Thyroid gland (tissue), 4 donors: Measurements from ENCODE around the gene HSPB8.

Experiments
- POLR2A ChIP-seq, 2 donors: fragments of 450-650 bp; IDR thresholded peaks; one replicate each; pipeline ENCODE4 v1.6.1; 2017; ENCODE audit warnings: antibody characterized with exemption in 2 of 2, mild to moderate bottlenecking in 2 of 2, moderate library complexity in 1 of 2
- TF ChIP-seq, protein P1 (sequence below), 6 experiments: fragments of 200-600 bp in 3 of 6; fragments of 450-650 bp in 3 of 6; sonication (generic) in 3 of 6; IDR thresholded peaks; one replicate each; pipeline ENCODE4 v1.5.1; 2016 to 2019; ENCODE audit warnings: antibody characterized with exemption in 6 of 6, mild to moderate bottlenecking in 2 of 6, inconsistent platforms in 1 of 6, moderate library complexity in 1 of 6

DNA sequence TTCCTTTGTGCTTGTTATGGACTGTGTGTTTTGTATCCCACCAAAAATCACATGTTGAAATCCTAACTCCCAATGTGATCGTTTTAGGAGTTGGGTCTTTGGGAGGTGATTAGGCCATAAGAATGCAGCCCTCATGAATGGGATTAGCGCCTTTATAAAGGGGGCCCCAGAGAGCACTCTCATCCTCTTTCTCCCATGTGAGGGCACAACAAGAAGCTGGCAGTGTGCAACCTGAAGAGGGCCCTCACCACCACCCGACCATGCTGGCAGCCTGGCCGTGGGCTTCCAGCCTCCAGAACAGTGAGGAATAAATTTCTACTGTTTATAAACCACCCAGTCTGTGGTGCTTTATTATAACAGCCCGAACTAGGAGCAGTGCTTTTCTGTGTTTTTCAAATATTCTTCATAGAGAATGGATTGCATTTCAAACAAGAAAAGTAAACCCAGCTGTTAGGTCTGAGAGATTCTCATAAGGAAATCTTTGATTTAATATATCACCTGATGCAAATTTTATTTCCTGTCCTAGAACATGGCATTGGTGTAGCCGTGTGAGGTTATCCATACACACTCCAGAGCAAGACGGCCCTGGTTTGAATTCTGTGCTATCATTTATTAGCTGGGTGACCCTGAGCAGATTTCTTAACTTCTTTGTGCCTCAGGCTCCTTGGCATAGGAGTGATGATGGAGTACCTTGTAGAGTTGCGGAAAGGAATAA lies 27.8 kb downstream of the HSPB8 start:
- TF ChIP-seq, protein P1, sequence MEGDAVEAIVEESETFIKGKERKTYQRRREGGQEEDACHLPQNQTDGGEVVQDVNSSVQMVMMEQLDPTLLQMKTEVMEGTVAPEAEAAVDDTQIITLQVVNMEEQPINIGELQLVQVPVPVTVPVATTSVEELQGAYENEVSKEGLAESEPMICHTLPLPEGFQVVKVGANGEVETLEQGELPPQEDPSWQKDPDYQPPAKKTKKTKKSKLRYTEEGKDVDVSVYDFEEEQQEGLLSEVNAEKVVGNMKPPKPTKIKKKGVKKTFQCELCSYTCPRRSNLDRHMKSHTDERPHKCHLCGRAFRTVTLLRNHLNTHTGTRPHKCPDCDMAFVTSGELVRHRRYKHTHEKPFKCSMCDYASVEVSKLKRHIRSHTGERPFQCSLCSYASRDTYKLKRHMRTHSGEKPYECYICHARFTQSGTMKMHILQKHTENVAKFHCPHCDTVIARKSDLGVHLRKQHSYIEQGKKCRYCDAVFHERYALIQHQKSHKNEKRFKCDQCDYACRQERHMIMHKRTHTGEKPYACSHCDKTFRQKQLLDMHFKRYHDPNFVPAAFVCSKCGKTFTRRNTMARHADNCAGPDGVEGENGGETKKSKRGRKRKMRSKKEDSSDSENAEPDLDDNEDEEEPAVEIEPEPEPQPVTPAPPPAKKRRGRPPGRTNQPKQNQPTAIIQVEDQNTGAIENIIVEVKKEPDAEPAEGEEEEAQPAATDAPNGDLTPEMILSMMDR (IDR thresholded peaks at IDR 0.05) = no peak
- TF ChIP-seq POLR2A (IDR thresholded peaks at IDR 0.05) = no peak
